Measurements from ENCODE around the gene MTIF2. TPM values are rescaled to one million over a fixed set of nuclear protein-coding genes. Genes with fewer than 3 reads are reported as not detected.

Gene MTIF2
- total RNA-seq, 2 experiments from 2014 or later = 13.0 to 15.6 TPM

DNA sequence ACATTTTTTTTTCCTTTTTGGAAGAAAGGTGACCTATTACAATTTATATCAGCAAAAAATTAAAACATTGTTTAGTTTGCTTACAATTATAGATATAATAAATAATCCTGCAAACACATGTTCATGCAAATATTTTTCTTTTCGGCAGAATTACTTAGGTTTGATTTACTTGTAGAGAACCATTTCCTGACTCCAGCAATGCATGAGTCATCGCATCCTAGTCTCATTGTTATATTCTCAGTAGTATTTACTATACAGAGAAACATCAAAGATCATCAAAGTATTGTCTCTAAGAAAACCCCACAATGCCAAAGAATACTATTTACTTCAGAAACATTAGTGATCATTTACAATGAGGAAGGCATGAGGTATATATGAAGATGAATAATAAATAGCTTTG is 40.4 kb upstream of the MTIF2 start:
- intact Hi-C loops (cut with DNase I, micrococcal nuclease) = no loop called here
- no peak overlapping the region for H3K27ac ChIP-seq (ENCODE audit: low read depth in 1 of 2, low read length in 2 of 2)
- DNase-seq (no peak), ATAC-seq (ENCODE audit: poor library complexity) (no peak)
- ChIA-PET POLR2A (no interaction called here), CTCF (no interaction called here)
- Mint-ChIP-seq H3K4me3 (no peak overlapping the region), H3K36me3 (ENCODE audit: low read depth) (peaks cover 11% of the 10 kb centered on the region), H3K27ac (no peak overlapping the region), H3K27me3 (no peaks in the 10 kb centered on the region), H3K4me1 (ENCODE audit: low read depth) (no peaks in the 10 kb centered on the region), H3K9me3 (no peaks in the 10 kb centered on the region)
- no peaks in the 10 kb centered on the region for H3K4me1 ChIP-seq (ENCODE audit: insufficient read depth, low read length)
- no peak overlapping the region for H3K4me3 ChIP-seq (ENCODE audit: low read length)
- no peaks in the 10 kb centered on the region for H3K9me3 ChIP-seq (ENCODE audit: control insufficient read depth in 1 of 2, insufficient read depth in 1 of 2, low read length in 2 of 2)
- TF ChIP-seq, protein P1, sequence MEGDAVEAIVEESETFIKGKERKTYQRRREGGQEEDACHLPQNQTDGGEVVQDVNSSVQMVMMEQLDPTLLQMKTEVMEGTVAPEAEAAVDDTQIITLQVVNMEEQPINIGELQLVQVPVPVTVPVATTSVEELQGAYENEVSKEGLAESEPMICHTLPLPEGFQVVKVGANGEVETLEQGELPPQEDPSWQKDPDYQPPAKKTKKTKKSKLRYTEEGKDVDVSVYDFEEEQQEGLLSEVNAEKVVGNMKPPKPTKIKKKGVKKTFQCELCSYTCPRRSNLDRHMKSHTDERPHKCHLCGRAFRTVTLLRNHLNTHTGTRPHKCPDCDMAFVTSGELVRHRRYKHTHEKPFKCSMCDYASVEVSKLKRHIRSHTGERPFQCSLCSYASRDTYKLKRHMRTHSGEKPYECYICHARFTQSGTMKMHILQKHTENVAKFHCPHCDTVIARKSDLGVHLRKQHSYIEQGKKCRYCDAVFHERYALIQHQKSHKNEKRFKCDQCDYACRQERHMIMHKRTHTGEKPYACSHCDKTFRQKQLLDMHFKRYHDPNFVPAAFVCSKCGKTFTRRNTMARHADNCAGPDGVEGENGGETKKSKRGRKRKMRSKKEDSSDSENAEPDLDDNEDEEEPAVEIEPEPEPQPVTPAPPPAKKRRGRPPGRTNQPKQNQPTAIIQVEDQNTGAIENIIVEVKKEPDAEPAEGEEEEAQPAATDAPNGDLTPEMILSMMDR (IDR thresholded peaks at IDR 0.05) = no peak
- H3K27me3 ChIP-seq (ENCODE audit: control insufficient read depth in 1 of 2, insufficient read depth in 2 of 2, low read length in 2 of 2) = no peaks in the 10 kb centered on the region
- peaks cover 6% of the 10 kb centered on the region for H3K36me3 ChIP-seq (ENCODE audit: insufficient read depth, low read length)

DNA sequence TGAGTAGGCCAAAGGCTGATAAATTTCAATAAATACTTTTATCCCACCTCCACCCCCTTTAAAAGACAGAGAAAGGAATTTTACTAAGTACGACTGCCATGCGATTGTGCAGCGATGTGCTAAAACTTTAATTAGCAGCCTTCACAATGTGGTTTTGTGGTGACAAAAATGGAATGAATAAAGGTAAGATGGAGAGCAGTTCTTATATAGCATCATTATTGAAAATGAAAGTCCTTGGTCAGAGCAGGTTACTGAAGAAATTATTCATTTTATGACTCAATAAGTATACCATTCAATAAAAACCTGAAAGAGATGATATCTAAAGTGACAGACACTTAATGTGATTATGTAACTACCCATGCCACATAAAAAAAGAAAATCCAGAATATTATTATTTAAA is 33.2 kb upstream of the MTIF2 start:
- intact Hi-C loops (cut with DNase I, micrococcal nuclease) = no loop called here
- Mint-ChIP-seq H3K4me1 (ENCODE audit: low read depth) (no peaks in the 10 kb centered on the region), H3K27ac (no peak overlapping the region), H3K4me3 (no peak overlapping the region), H3K27me3 (no peaks in the 10 kb centered on the region), H3K9me3 (no peaks in the 10 kb centered on the region), H3K36me3 (ENCODE audit: low read depth) (no peaks in the 10 kb centered on the region)
- Histone ChIP-seq H3K36me3 (ENCODE audit: insufficient read depth, low read length) (no peaks in the 10 kb centered on the region), H3K27me3 (ENCODE audit: control insufficient read depth in 1 of 2, insufficient read depth in 2 of 2, low read length in 2 of 2) (no peaks in the 10 kb centered on the region), H3K9me3 (ENCODE audit: control insufficient read depth in 1 of 2, insufficient read depth in 1 of 2, low read length in 2 of 2) (no peaks in the 10 kb centered on the region), H3K4me1 (ENCODE audit: insufficient read depth, low read length) (no peaks in the 10 kb centered on the region), H3K4me3 (ENCODE audit: low read length) (no peak overlapping the region), H3K27ac (ENCODE audit: low read depth in 1 of 2, low read length in 2 of 2) (no peak overlapping the region)
- ChIA-PET POLR2A (no interaction called here), CTCF (no interaction called here)
- DNase-seq (peak in 1 of 14 experiments; percentile 29), ATAC-seq (ENCODE audit: poor library complexity) (no peak)
- TF ChIP-seq, protein P1 (IDR thresholded peaks at IDR 0.05) = no peak

DNA sequence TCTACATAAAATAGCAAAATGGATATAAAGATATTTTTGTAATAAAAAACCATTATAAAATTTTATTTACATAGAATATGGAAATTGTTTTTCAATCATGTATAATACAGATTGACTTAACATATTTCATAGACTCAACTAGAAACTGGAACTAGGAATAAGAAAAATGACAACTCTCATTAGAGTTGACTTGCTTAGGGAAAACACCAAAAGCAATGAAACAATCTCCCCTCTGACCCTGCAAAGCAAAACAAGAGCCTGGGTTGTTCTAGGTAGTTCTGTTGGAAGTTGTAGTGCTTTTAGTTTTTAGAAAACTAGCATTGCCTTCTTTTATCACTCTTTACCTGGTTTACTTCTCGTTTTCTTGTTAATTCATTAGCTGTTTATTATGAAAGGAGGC is 32.2 kb upstream of the MTIF2 start:
- H3K36me3 Mint-ChIP-seq (ENCODE audit: low read depth) = peaks cover 1% of the 10 kb centered on the region
- no peaks in the 10 kb centered on the region for H3K9me3 ChIP-seq (ENCODE audit: control insufficient read depth in 1 of 2, insufficient read depth in 1 of 2, low read length in 2 of 2)
- POLR2A ChIA-PET = no interaction called here
- H3K9me3 Mint-ChIP-seq = no peaks in the 10 kb centered on the region
- no peaks in the 10 kb centered on the region for H3K36me3 ChIP-seq (ENCODE audit: insufficient read depth, low read length)
- no peaks in the 10 kb centered on the region for H3K27me3 ChIP-seq (ENCODE audit: control insufficient read depth in 1 of 2, insufficient read depth in 2 of 2, low read length in 2 of 2)
- CTCF ChIA-PET = no interaction called here
- ATAC-seq (ENCODE audit: poor library complexity) = no peak
- DNase-seq = no peak
- no peaks in the 10 kb centered on the region for H3K4me1 Mint-ChIP-seq (ENCODE audit: low read depth)
- intact Hi-C loops (cut with DNase I, micrococcal nuclease) = no loop called here
- H3K4me3 Mint-ChIP-seq = no peak overlapping the region
- no peak overlapping the region for H3K4me3 ChIP-seq (ENCODE audit: low read length)
- TF ChIP-seq, protein P1 (IDR thresholded peaks at IDR 0.05) = no peak
- H3K4me1 ChIP-seq (ENCODE audit: insufficient read depth, low read length) = no peaks in the 10 kb centered on the region
- no peak overlapping the region for H3K27ac Mint-ChIP-seq
- no peaks in the 10 kb centered on the region for H3K27me3 Mint-ChIP-seq
- no peak overlapping the region for H3K27ac ChIP-seq (ENCODE audit: low read depth in 1 of 2, low read length in 2 of 2)

All from CD4-positive, alpha-beta T cell (primary cell).